ENCODE measurements around the gene VTI1A. TPM values are rescaled to one million over a fixed set of nuclear protein-coding genes. Genes with fewer than 3 reads are reported as not detected.

Gene VTI1A
- total RNA-seq, 1 experiment from 2014 or later: 44.4 TPM

DNA sequence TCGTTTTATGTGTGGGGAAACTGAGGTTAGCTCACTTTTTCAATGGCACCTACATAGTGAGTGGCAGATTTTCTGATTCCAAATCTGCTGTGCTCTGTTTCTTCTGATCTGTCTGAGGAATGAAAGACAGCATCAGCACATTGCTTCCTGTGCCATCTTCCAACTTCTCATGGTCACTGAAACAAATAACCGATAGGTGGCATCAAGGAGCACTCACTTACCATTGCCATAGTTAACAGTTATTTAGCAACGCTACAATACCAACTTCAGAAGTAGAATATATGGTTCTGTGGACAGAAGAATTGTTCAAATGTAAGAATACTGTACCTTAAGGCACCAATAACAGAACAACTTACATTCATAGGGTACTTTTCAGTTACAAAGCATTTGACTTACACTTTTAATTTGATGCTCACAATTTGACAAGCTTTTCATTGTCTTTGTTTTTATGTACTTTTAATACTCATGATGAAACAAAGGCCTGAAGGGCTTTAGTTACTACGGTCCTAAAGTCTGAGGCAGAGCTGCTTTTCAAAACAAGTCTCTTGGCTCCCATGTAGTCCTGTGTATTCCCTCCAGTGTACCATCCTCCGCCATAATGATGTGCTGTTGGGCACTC lies 274.2 kb downstream of the VTI1A start:
- BruUV-seq (replicated peaks): no TSS peak
- Mint-ChIP-seq H3K4me3 (ENCODE audit: unreplicated experiment) (no peak overlapping the region), H3K9me3 (ENCODE audit: unreplicated experiment) (no peaks in the 10 kb centered on the region), H3K27ac (ENCODE audit: low read depth, unreplicated experiment) (no peak overlapping the region), H3K36me3 (ENCODE audit: insufficient read depth, unreplicated experiment) (no peaks in the 10 kb centered on the region), H3K4me1 (ENCODE audit: insufficient read depth, unreplicated experiment) (peaks cover 7% of the 10 kb centered on the region), H3K27me3 (ENCODE audit: insufficient read depth, unreplicated experiment) (no peaks in the 10 kb centered on the region)
- ChIA-PET CTCF (interaction anchor here (0.6 to 3.0 kb wide), 25 partner anchors 9 to 1220 kb away, joined by 3 to 12 read pairs (median 5); partner anchors contain the start of gene TCF7L2), POLR2A (interaction anchor here (0.5 to 1.0 kb wide), 4 partner anchors 112 to 404 kb away, joined by 3 to 4 read pairs (median 3); no protein-coding TSS in a partner anchor)
- peak; percentile 71 for DNase-seq (ENCODE audit: unreplicated experiment)
- TF ChIP-seq, protein P1, sequence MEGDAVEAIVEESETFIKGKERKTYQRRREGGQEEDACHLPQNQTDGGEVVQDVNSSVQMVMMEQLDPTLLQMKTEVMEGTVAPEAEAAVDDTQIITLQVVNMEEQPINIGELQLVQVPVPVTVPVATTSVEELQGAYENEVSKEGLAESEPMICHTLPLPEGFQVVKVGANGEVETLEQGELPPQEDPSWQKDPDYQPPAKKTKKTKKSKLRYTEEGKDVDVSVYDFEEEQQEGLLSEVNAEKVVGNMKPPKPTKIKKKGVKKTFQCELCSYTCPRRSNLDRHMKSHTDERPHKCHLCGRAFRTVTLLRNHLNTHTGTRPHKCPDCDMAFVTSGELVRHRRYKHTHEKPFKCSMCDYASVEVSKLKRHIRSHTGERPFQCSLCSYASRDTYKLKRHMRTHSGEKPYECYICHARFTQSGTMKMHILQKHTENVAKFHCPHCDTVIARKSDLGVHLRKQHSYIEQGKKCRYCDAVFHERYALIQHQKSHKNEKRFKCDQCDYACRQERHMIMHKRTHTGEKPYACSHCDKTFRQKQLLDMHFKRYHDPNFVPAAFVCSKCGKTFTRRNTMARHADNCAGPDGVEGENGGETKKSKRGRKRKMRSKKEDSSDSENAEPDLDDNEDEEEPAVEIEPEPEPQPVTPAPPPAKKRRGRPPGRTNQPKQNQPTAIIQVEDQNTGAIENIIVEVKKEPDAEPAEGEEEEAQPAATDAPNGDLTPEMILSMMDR (IDR thresholded peaks at IDR 0.05; ENCODE audit: unreplicated experiment): peak; percentile 78
- intact Hi-C loops (cut with micrococcal nuclease): loop anchor here (1.0 to 5.0 kb wide), 4 partner anchors 154 to 664 kb away; partner anchors contain the start of gene TCF7L2

DNA sequence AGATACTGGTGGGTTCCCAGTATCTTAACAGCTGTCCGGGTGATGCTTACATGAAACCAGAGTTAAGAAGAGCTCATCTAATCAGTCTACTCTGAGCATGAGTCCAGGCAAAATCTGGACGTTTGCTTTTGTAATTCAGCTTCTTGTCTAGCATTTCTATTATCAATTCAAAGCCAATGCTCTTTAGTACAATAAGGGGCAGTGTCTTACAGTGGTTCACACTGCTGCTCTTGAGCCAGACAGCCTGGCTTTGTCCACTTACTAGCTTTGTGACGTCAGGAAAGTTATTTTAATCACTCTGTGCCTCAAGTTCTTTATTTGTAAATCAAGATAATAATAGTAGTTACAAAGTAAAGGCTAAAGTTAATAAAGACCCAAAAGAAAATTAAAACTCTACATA lies 275.7 kb downstream of the VTI1A start:
- no peak for DNase-seq (ENCODE audit: unreplicated experiment)
- Mint-ChIP-seq H3K4me1 (ENCODE audit: insufficient read depth, unreplicated experiment) (no peaks in the 10 kb centered on the region), H3K27ac (ENCODE audit: low read depth, unreplicated experiment) (no peak overlapping the region), H3K4me3 (ENCODE audit: unreplicated experiment) (no peak overlapping the region), H3K27me3 (ENCODE audit: insufficient read depth, unreplicated experiment) (no peaks in the 10 kb centered on the region), H3K9me3 (ENCODE audit: unreplicated experiment) (no peaks in the 10 kb centered on the region), H3K36me3 (ENCODE audit: insufficient read depth, unreplicated experiment) (no peaks in the 10 kb centered on the region)
- intact Hi-C loops (cut with micrococcal nuclease): loop anchor here (5.0 kb wide), 1 partner anchor 155 kb away; no protein-coding TSS in a partner anchor
- ChIA-PET CTCF (interaction anchor here (0.6 to 3.0 kb wide), 5 partner anchors 10 to 1467 kb away, joined by 3 to 12 read pairs (median 7); no protein-coding TSS in a partner anchor), POLR2A (interaction anchor here (0.7 to 1.5 kb wide), 2 partner anchors 19 to 320 kb away, joined by 3 to 4 read pairs; no protein-coding TSS in a partner anchor)
- no TSS peak for BruUV-seq (replicated peaks)
- TF ChIP-seq, protein P1 (IDR thresholded peaks at IDR 0.05; ENCODE audit: unreplicated experiment): no peak

DNA sequence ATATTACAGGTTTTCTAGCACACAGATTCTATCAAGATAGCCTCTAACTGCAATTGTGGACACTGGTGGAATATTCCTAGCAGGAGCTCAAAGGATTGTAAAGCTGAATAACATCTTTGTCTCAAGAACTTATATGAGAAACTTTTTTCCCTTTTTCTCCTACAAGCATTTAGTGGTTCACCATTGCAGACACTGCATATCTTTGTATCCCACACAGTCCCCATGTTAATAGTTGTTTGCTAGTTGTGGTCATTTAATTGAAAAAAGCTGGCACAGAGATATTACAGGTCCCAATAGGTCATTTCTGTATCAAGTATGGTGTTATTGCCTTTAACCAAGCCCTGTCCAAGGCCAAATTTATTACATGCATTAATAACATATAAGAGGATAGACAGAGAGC lies 276.9 kb downstream of the VTI1A start:
- ChIA-PET CTCF (interaction anchor here (0.6 to 1.0 kb wide), 2 partner anchors 138 to 260 kb away, joined by 3 read pairs; no protein-coding TSS in a partner anchor), POLR2A (interaction anchor here (0.6 to 1.5 kb wide), 3 partner anchors 18 to 534 kb away, joined by 3 to 4 read pairs (median 3); no protein-coding TSS in a partner anchor)
- no peak overlapping the region for H3K27ac Mint-ChIP-seq (ENCODE audit: low read depth, unreplicated experiment)
- no peaks in the 10 kb centered on the region for H3K36me3 Mint-ChIP-seq (ENCODE audit: insufficient read depth, unreplicated experiment)
- H3K4me1 Mint-ChIP-seq (ENCODE audit: insufficient read depth, unreplicated experiment): no peaks in the 10 kb centered on the region
- no peaks in the 10 kb centered on the region for H3K9me3 Mint-ChIP-seq (ENCODE audit: unreplicated experiment)
- intact Hi-C loops (cut with micrococcal nuclease): loop anchor here (5.0 kb wide), 1 partner anchor 157 kb away; no protein-coding TSS in a partner anchor
- DNase-seq (ENCODE audit: unreplicated experiment): no peak
- H3K27me3 Mint-ChIP-seq (ENCODE audit: insufficient read depth, unreplicated experiment): no peaks in the 10 kb centered on the region
- TF ChIP-seq, protein P1 (IDR thresholded peaks at IDR 0.05; ENCODE audit: unreplicated experiment): no peak
- H3K4me3 Mint-ChIP-seq (ENCODE audit: unreplicated experiment): no peak overlapping the region
- no TSS peak for BruUV-seq (replicated peaks)

DNA sequence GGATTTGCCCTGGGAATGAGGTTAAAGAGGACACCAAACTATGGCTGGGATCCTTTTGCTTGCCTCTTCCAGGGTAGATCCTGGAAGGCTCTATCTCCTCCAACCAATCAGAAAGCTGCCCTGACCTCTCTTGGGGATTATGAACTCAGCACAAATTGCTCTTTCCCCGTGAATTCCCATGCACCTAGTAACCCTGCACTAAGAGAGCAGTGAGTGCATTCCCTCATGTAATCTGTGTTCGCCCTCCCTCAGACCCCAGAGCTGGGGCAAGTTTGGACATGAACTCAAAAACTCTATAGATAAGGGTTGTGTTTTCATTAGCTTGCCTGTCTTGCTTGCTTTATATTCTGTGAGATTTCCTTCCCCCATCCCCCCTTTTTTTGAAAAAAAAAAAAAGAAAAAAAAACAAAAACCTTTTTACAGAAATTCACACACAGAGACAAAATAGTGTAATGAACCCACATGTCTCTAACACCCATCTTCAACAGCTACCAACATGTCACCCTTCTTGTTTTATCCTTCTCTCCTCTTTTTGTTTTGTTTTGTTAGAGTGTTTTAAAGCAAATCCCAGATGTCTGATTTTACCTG lies 277.5 kb downstream of the VTI1A start:
- no peak overlapping the region for H3K4me3 Mint-ChIP-seq (ENCODE audit: unreplicated experiment)
- no peaks in the 10 kb centered on the region for H3K4me1 Mint-ChIP-seq (ENCODE audit: insufficient read depth, unreplicated experiment)
- no TSS peak for BruUV-seq (replicated peaks)
- DNase-seq (ENCODE audit: unreplicated experiment): no peak
- H3K27ac Mint-ChIP-seq (ENCODE audit: low read depth, unreplicated experiment): no peak overlapping the region
- ChIA-PET CTCF (interaction anchor here (1.0 kb wide), 1 partner anchor 137 kb away, joined by 3 read pairs; no protein-coding TSS in a partner anchor), POLR2A (interaction anchor here (0.6 to 1.2 kb wide), 2 partner anchors 150 to 533 kb away, joined by 3 read pairs; no protein-coding TSS in a partner anchor)
- H3K9me3 Mint-ChIP-seq (ENCODE audit: unreplicated experiment): no peaks in the 10 kb centered on the region
- no peaks in the 10 kb centered on the region for H3K27me3 Mint-ChIP-seq (ENCODE audit: insufficient read depth, unreplicated experiment)
- no peaks in the 10 kb centered on the region for H3K36me3 Mint-ChIP-seq (ENCODE audit: insufficient read depth, unreplicated experiment)
- TF ChIP-seq, protein P1 (IDR thresholded peaks at IDR 0.05; ENCODE audit: unreplicated experiment): no peak
- intact Hi-C loops (cut with micrococcal nuclease): loop anchor here (5.0 kb wide), 1 partner anchor 157 kb away; no protein-coding TSS in a partner anchor

Data from MCF 10A (cell line).